Measurements from ENCODE around the gene FKBP5. TPM values are rescaled to one million over a fixed set of nuclear protein-coding genes. Genes with fewer than 3 reads are reported as not detected.

Gene FKBP5
- total RNA-seq, 2 donors from 2014 or later, result 27.0 to 53.3 TPM

DNA sequence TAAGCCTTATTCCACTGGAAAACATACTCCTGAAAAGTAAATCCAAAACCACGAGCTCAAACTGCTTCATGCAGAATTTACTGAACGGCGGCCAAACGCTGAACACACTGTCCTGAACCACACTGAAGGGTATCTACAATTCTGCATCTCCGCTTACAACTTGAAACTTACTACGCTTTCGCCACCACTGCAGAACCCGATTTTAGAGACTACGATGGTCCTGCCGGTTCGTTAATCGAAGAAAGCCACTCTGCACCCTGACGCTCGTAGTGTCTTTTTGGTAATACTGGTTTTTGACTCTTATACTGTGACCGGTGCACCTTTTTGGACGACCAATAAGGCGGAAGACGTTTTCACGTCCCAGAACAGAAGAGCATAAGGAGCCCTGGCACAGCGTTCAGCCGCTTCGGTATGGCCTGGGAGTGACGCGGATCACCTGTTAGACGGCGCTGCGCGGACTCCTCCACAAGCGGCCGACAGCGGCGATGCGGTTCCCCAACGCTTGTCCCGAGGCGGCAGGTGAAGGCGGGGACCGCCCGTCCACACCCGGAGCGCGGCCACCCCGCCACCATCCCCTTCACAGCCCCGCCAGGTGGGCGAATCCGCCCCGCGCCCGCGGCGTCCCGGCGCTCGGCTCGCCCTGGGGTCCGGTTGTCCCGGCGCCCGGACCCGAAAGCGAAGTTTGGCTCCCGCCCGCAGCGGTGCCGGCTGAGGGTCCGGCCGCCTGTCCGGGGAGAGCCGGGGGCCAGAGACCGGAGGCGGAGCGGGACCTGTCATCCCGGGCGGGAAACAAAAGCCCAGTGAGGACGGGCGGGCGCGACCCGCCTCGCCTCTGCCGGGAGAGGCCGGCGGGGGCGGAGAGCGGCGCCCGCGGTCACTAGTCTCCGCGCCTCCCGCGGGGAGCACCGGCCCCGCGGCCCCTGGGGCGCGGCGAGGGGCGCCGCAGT lies 784 bp downstream of the FKBP5 start:
- no peaks in the 10 kb centered on the region for H3K9me3 Mint-ChIP-seq

DNA sequence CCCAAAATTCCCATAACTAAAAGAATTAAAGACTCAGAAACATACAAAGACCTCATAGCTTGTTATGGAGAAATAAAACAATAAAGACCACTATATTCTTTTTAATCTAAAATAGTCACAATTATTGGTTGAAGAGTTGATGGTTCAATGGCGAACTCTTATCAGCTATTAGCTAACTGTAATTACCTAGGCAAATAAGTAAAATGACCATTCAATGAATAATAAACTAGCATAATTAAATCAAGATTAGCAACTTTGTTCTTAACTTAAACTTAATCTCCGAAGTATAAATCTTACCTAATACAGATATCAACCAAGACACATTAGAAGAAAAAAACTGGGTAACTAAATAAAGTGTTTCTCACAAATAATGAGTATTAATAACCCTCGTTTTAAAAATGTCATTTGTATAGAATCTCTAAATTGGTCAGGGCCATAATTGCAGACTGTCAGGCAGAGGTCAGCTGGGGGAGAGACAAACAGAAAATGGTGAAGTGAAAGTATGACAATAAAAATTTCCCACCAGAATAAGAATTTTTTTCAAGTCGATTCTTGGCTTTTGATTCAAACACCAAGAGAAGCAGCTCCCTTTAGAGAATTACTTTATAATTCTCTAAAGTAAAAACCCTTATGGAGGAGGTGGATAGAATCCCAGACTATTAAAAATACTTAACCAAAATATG lies 1.7 kb downstream of the FKBP5 start:
- H3K4me3 ChIP-seq (ENCODE audit: low read length), result peak overlapping the region; percentile 91
- 68% methylated on average over 2 of the region's 4 CpGs; no CpG with 5 or more reads in 1 of the 2 experiments for WGBS, 2 experiments (ENCODE audit: insufficient coverage in 1 of 2, insufficient read length in 1 of 2)
- no peaks in the 10 kb centered on the region for H3K9me3 ChIP-seq (ENCODE audit: control insufficient read depth, low read length)
- H3K9ac ChIP-seq (ENCODE audit: extremely low read depth, low read length, poor library complexity, severe bottlenecking), result peak overlapping the region; percentile 28
- Mint-ChIP-seq H3K27me3 (ENCODE audit: insufficient read depth) (peaks cover 10% of the 10 kb centered on the region), H3K4me3 (peak overlapping the region; percentile 68), H3K4me1 (peaks cover 7% of the 10 kb centered on the region), H3K27ac (no peak overlapping the region), H3K9me3 (no peaks in the 10 kb centered on the region), H3K36me3 (ENCODE audit: low read depth) (no peaks in the 10 kb centered on the region)
- no peak for DNase-seq
- peaks cover 12% of the 10 kb centered on the region for H3K27me3 ChIP-seq (ENCODE audit: control insufficient read depth, insufficient read depth, low read length, poor library complexity, severe bottlenecking)
- H3K36me3 ChIP-seq (ENCODE audit: control insufficient read depth, insufficient read depth, low read length), result no peaks in the 10 kb centered on the region
- peaks cover 4% of the 10 kb centered on the region for H3K4me1 ChIP-seq (ENCODE audit: control insufficient read depth, insufficient read depth, low read length)
- TF ChIP-seq, protein P1, sequence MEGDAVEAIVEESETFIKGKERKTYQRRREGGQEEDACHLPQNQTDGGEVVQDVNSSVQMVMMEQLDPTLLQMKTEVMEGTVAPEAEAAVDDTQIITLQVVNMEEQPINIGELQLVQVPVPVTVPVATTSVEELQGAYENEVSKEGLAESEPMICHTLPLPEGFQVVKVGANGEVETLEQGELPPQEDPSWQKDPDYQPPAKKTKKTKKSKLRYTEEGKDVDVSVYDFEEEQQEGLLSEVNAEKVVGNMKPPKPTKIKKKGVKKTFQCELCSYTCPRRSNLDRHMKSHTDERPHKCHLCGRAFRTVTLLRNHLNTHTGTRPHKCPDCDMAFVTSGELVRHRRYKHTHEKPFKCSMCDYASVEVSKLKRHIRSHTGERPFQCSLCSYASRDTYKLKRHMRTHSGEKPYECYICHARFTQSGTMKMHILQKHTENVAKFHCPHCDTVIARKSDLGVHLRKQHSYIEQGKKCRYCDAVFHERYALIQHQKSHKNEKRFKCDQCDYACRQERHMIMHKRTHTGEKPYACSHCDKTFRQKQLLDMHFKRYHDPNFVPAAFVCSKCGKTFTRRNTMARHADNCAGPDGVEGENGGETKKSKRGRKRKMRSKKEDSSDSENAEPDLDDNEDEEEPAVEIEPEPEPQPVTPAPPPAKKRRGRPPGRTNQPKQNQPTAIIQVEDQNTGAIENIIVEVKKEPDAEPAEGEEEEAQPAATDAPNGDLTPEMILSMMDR (conservative IDR thresholded peaks at IDR 0.05), result no peak
- no peak overlapping the region for H3K27ac ChIP-seq (ENCODE audit: low read depth, low read length)

More for the DNA sequence above, 784 bp downstream of the FKBP5 start:
- H3K4me3 Mint-ChIP-seq, result peak overlapping the region; percentile 68
- H3K4me3 ChIP-seq (ENCODE audit: low read length), result peak overlapping the region; percentile 91
- DNase-seq, result peak; percentile 89
- H3K4me1 Mint-ChIP-seq, result peaks cover 7% of the 10 kb centered on the region
- 1 to 3% methylated on average over 42 to 100 of the region's 100 CpGs for WGBS, 2 experiments (ENCODE audit: insufficient coverage in 1 of 2, insufficient read length in 1 of 2)
- H3K36me3 Mint-ChIP-seq (ENCODE audit: low read depth), result no peaks in the 10 kb centered on the region
- H3K9ac ChIP-seq (ENCODE audit: extremely low read depth, low read length, poor library complexity, severe bottlenecking), result peak overlapping the region; percentile 28
- H3K27ac Mint-ChIP-seq, result no peak overlapping the region
- peaks cover 10% of the 10 kb centered on the region for H3K27me3 Mint-ChIP-seq (ENCODE audit: insufficient read depth)
- H3K27me3 ChIP-seq (ENCODE audit: control insufficient read depth, insufficient read depth, low read length, poor library complexity, severe bottlenecking), result peaks cover 12% of the 10 kb centered on the region
- H3K27ac ChIP-seq (ENCODE audit: low read depth, low read length), result no peak overlapping the region
- peaks cover 4% of the 10 kb centered on the region for H3K4me1 ChIP-seq (ENCODE audit: control insufficient read depth, insufficient read depth, low read length)
- H3K9me3 ChIP-seq (ENCODE audit: control insufficient read depth, low read length), result no peaks in the 10 kb centered on the region
- TF ChIP-seq, protein P1 (conservative IDR thresholded peaks at IDR 0.05), result no peak
- H3K36me3 ChIP-seq (ENCODE audit: control insufficient read depth, insufficient read depth, low read length), result no peaks in the 10 kb centered on the region

DNA sequence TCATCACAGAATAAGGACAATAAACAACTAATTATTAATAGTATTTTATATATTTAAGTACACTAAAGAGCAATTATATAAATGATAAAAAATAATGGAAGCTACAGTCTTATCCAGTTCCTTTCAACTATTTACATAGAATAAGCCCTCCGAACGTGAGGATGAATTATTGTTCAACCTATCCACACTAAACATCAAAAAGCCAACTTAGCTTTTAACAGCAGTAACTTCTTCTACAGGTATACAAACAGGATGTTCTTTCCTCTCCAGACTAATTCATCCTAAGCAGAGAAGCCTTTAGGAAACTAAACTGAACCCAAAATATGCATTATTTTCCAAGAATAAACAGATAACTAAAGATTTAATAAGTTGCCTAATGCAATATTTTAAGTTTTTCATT lies 2.3 kb downstream of the FKBP5 start:
- H3K9ac ChIP-seq (ENCODE audit: extremely low read depth, low read length, poor library complexity, severe bottlenecking), result no peak overlapping the region
- H3K36me3 Mint-ChIP-seq (ENCODE audit: low read depth), result no peaks in the 10 kb centered on the region
- no peak overlapping the region for H3K27ac Mint-ChIP-seq
- no peaks in the 10 kb centered on the region for H3K9me3 ChIP-seq (ENCODE audit: control insufficient read depth, low read length)
- TF ChIP-seq, protein P1 (conservative IDR thresholded peaks at IDR 0.05), result no peak
- H3K4me3 ChIP-seq (ENCODE audit: low read length), result peak overlapping the region; percentile 91
- no peaks in the 10 kb centered on the region for H3K36me3 ChIP-seq (ENCODE audit: control insufficient read depth, insufficient read depth, low read length)
- H3K4me1 Mint-ChIP-seq, result peaks cover 7% of the 10 kb centered on the region
- H3K4me1 ChIP-seq (ENCODE audit: control insufficient read depth, insufficient read depth, low read length), result peaks cover 4% of the 10 kb centered on the region
- no peak overlapping the region for H3K27ac ChIP-seq (ENCODE audit: low read depth, low read length)
- peak overlapping the region; percentile 68 for H3K4me3 Mint-ChIP-seq
- 79 to 85% methylated on average over 2 of the region's 2 CpGs for WGBS, 2 experiments (ENCODE audit: insufficient coverage in 1 of 2, insufficient read length in 1 of 2)
- no peaks in the 10 kb centered on the region for H3K9me3 Mint-ChIP-seq
- H3K27me3 Mint-ChIP-seq (ENCODE audit: insufficient read depth), result peaks cover 10% of the 10 kb centered on the region
- no peak for DNase-seq
- H3K27me3 ChIP-seq (ENCODE audit: control insufficient read depth, insufficient read depth, low read length, poor library complexity, severe bottlenecking), result peaks cover 12% of the 10 kb centered on the region
